ENCODE measurements around the gene NFRKB.

Gene NFRKB

GRCh38 chr11:129895126-129896041 is at the start of gene NFRKB:
NFRKB (minus strand) TSS chr11:129895578; CDS start chr11:129892849, 2,729 bp downstream.
- peak; percentile 94 for DNase-seq

GRCh38 chr11:129944696-129945095 is 49.3 kb upstream of the NFRKB start:
- no peak for DNase-seq

- DNase-seq = no peak
Measured at GRCh38 chr11:129943036-129943435, 47.7 kb upstream of the NFRKB start.

GRCh38 chr11:129939510-129939909 is 44.1 kb upstream of the NFRKB start:
- no peak for DNase-seq

- DNase-seq = no peak
Measured at GRCh38 chr11:129938764-129939163, 43.4 kb upstream of the NFRKB start.

GRCh38 chr11:129937592-129938238 is 42.3 kb upstream of the NFRKB start:
- no peak for DNase-seq

GRCh38 chr11:129935723-129936122 is 40.3 kb upstream of the NFRKB start:
- DNase-seq = no peak

GRCh38 chr11:129933891-129934290 is 38.5 kb upstream of the NFRKB start:
- no peak for DNase-seq

GRCh38 chr11:129933262-129933661 is 37.9 kb upstream of the NFRKB start:
- DNase-seq = no peak

GRCh38 chr11:129932381-129933067 is 37.1 kb upstream of the NFRKB start:
- no peak for DNase-seq

- DNase-seq = no peak
Measured at GRCh38 chr11:129930743-129931142, 35.4 kb upstream of the NFRKB start.

- DNase-seq = no peak
Measured at GRCh38 chr11:129930296-129930695, 34.9 kb upstream of the NFRKB start.

- no peak for DNase-seq
Measured at GRCh38 chr11:129929721-129930120, 34.3 kb upstream of the NFRKB start.

GRCh38 chr11:129928923-129929692 is 33.7 kb upstream of the NFRKB start:
- no peak for DNase-seq

- no peak for DNase-seq
Measured at GRCh38 chr11:129922674-129923073, 27.3 kb upstream of the NFRKB start.

- DNase-seq = no peak
Measured at GRCh38 chr11:129918361-129918760, 23.0 kb upstream of the NFRKB start.

- no peak for DNase-seq
Measured at GRCh38 chr11:129917231-129917630, 21.9 kb upstream of the NFRKB start.

GRCh38 chr11:129911298-129911697 is 15.9 kb upstream of the NFRKB start:
- DNase-seq = no peak

- no peak for DNase-seq
Measured at GRCh38 chr11:129910360-129910759, 15.0 kb upstream of the NFRKB start.

GRCh38 chr11:129905402-129905801 is 10.0 kb upstream of the NFRKB start:
- DNase-seq = no peak

GRCh38 chr11:129896062-129896461 is 684 bp upstream of the NFRKB start:
- no peak for DNase-seq

- peak; percentile 23 for DNase-seq
Measured at GRCh38 chr11:129894278-129895125, 876 bp downstream of the NFRKB start.
